HepG2 (cell line): ENCODE measurements around the gene ALB. TPM values are rescaled to one million over a fixed set of nuclear protein-coding genes. Genes with fewer than 3 reads are reported as not detected.

ENCODE experiments used
- ADNP ChIP-seq: sonication (generic); formaldehyde crosslinking; IDR thresholded peaks from 2 replicates; pipeline ENCODE4 v1.4.0; 2020; ENCODE audit warnings: missing genetic modification reagents
- ARHGAP35 ChIP-seq: sonication (generic); formaldehyde crosslinking; IDR thresholded peaks from 2 replicates; pipeline ENCODE4 v1.9.0; 2022; ENCODE audit warnings: mild to moderate bottlenecking, inconsistent platforms, moderate library complexity, missing genetic modification reagents, borderline replicate concordance
- CREB3 ChIP-seq: sonication (generic); formaldehyde crosslinking; IDR thresholded peaks from 2 replicates; pipeline ENCODE4 v1.5.0; 2020; ENCODE audit warnings: missing genetic modification reagents
- HINFP ChIP-seq: sonication (generic); formaldehyde crosslinking; IDR thresholded peaks from 2 replicates; pipeline ENCODE4 v1.4.0; 2020; ENCODE audit warnings: low read depth, mild to moderate bottlenecking, missing genetic modification reagents
- HOXA7 ChIP-seq: sonication (generic); formaldehyde crosslinking; IDR thresholded peaks from 2 replicates; pipeline ENCODE4 v1.8.1; 2022; ENCODE audit warnings: mild to moderate bottlenecking, missing genetic modification reagents, moderate library complexity
- IRF9 ChIP-seq: sonication (generic); formaldehyde crosslinking; IDR thresholded peaks from 2 replicates; pipeline ENCODE4 v1.8.0; 2022; ENCODE audit warnings: missing genetic modification reagents, mild to moderate bottlenecking, borderline replicate concordance
- NRL ChIP-seq: sonication (generic); formaldehyde crosslinking; IDR thresholded peaks from 2 replicates; pipeline ENCODE4 v1.5.0; 2020; ENCODE audit warnings: missing genetic modification reagents, mild to moderate bottlenecking, moderate library complexity, borderline replicate concordance
- POLR2AphosphoS5 ChIP-seq: IDR thresholded peaks from 2 replicates; pipeline ENCODE4 v1.6.1; 2012; ENCODE audit warnings: low read depth, low read length
- SAFB2 ChIP-seq: sonication (generic); formaldehyde crosslinking; IDR thresholded peaks from 2 replicates; pipeline ENCODE4 v1.5.1; 2020; ENCODE audit warnings: missing genetic modification reagents, low read depth, mild to moderate bottlenecking, borderline replicate concordance
- YEATS4 ChIP-seq: sonication (generic); formaldehyde crosslinking; IDR thresholded peaks from 2 replicates; pipeline ENCODE4 v1.4.0; 2020; ENCODE audit warnings: missing genetic modification reagents, borderline replicate concordance
- ZBTB40 ChIP-seq, 2 experiments: fragments of 450-650 bp in 1 of 2; sonication (generic) in 1 of 2; formaldehyde crosslinking in 1 of 2; IDR thresholded peaks; 2 replicates each; pipeline versions ENCODE4 v1.6.1 to v1.8.0; 2016 to 2022; ENCODE audit warnings: antibody characterized with exemption in 1 of 2, mild to moderate bottlenecking in 1 of 2, missing genetic modification reagents in 1 of 2
- ZFP36L1 ChIP-seq: sonication (generic); formaldehyde crosslinking; IDR thresholded peaks from 2 replicates; pipeline ENCODE4 v1.8.0; 2022; ENCODE audit warnings: mild to moderate bottlenecking, missing genetic modification reagents, moderate library complexity
- ZSCAN31 ChIP-seq: sonication (generic); formaldehyde crosslinking; IDR thresholded peaks from 2 replicates; pipeline ENCODE4 v1.5.0; 2020; ENCODE audit warnings: low read depth, mild to moderate bottlenecking, missing genetic modification reagents
- polyA plus RNA-seq, 8 experiments: library from polyadenylated mRNA; depleted of rRNA in 3 of 8; stranded (reverse) in 7 of 8; unstranded in 1 of 8; fragments of >200 nt; fragmentation: Illumina TruSeq in 4 of 8; extraction: Trizol in 4 of 8; gene quantifications; 2 replicates each; pipeline versions ENCODE4 v1.2.1 to v1.2.3, GENCODE V29; 2011 to 2016; ENCODE audit warnings: low read depth in 4 of 8, missing spikeins in 1 of 8, mixed read lengths in 1 of 8; ENCODE audit not compliant: insufficient read depth in 1 of 8
- total RNA-seq, 5 experiments: library from RNA; depleted of rRNA; stranded (reverse); fragments of >200 nt; fragmentation: Illumina TruSeq; extraction: Trizol; gene quantifications; 2 replicates each; pipeline ENCODE4 v1.2.3, GENCODE V29; 2016; ENCODE audit warnings: low read depth in 1 of 5

ALB gene
- total and polyA plus RNA-seq, 2 of the 13 experiments (the other 11 are each of a cell fraction or from before 2014, with no cell fraction given): 22,259 to 22,625 TPM

GRCh38 chr4:73404457-73404856 lies 370 bp downstream of the ALB start (continued):
- TF ChIP-seq ZBTB40 (IDR thresholded peaks at IDR 0.05): no peak
- no peak for TF ChIP-seq ZBTB40 (CRISPR knock-in tag; IDR thresholded peaks at IDR 0.05)
- no peak for TF ChIP-seq HINFP
- TF ChIP-seq ADNP (CRISPR knock-in tag): no peak
- TF ChIP-seq YEATS4 (CRISPR knock-in tag): 0 out of 2 replicates have a peak, but pooled peaks have one; percentile 45
- TF ChIP-seq ARHGAP35 (CRISPR knock-in tag): no peak
- no peak for TF ChIP-seq IRF9 (CRISPR knock-in tag)
- no peak for TF ChIP-seq ZSCAN31
- TF ChIP-seq SAFB2 (CRISPR knock-in tag): no peak
- no peak for TF ChIP-seq CREB3 (CRISPR knock-in tag)
- TF ChIP-seq NRL (CRISPR knock-in tag): no peak
- TF ChIP-seq HOXA7 (CRISPR knock-in tag): no peak
- TF ChIP-seq POLR2AphosphoS5: peak; percentile 31; the same call in 1 of the 2 replicates
- TF ChIP-seq ZFP36L1: no peak
